Astrocyte (in vitro differentiated cells and primary cell): ENCODE results near the gene SRGAP2B. TPM values are rescaled to one million over a fixed set of nuclear protein-coding genes. Genes with fewer than 3 reads are reported as not detected.
"Not testable (repeated sequence)": the region's sequence is repeated elsewhere in the genome, so short reads cannot be mapped to it uniquely, and the experiment has no call there.

ENCODE experiments used
- DNase-seq: peaks from one replicate; pipeline ENCODE4 v3.0.0-alpha.2; 2010; ENCODE audit warnings: low read depth
- FAIRE-seq: peaks from 2 replicates; lab custom pipeline; 2011; peaks lifted over from hg19 to GRCh38; lab: Jason Lieb, UNC
- H2AFZ ChIP-seq: 2 replicates; pipeline ENCODE4 v1.6.0; 2012; ENCODE audit warnings: low read depth, low read length, inconsistent platforms
- H3K27ac ChIP-seq: 2 replicates; pipeline ENCODE4 v1.5.1; 2011; ENCODE audit warnings: low read depth, low read length, inconsistent platforms
- H3K27me3 ChIP-seq: 2 replicates; pipeline ENCODE4 v1.6.0; 2011; ENCODE audit warnings: low read length, inconsistent platforms; ENCODE audit not compliant: insufficient read depth
- H3K36me3 ChIP-seq: 2 replicates; pipeline ENCODE4 v1.5.1; 2011; ENCODE audit warnings: low read length, inconsistent platforms; ENCODE audit not compliant: insufficient read depth
- H3K4me1 ChIP-seq: 2 replicates; pipeline ENCODE4 v1.5.1; 2011; ENCODE audit warnings: low read length, inconsistent platforms; ENCODE audit not compliant: insufficient read depth
- H3K4me2 ChIP-seq: 2 replicates; pipeline ENCODE4 v1.6.0; 2012; ENCODE audit warnings: low read length, inconsistent platforms
- H3K4me3 ChIP-seq: 2 replicates; pipeline ENCODE4 v1.5.1; 2011; ENCODE audit warnings: low read depth, mild to moderate bottlenecking, low read length, inconsistent platforms; ENCODE audit not compliant: insufficient read depth
- H3K79me2 ChIP-seq: 2 replicates; pipeline ENCODE4 v1.6.0; 2012; ENCODE audit warnings: mild to moderate bottlenecking, low read length, inconsistent platforms; ENCODE audit not compliant: insufficient read depth
- H3K9ac ChIP-seq: 2 replicates; pipeline ENCODE4 v1.6.0; 2012; ENCODE audit warnings: mild to moderate bottlenecking, low read length, inconsistent platforms
- H3K9me3 ChIP-seq: 2 replicates; pipeline ENCODE4 v1.5.1; 2012; ENCODE audit warnings: low read depth, mild to moderate bottlenecking, low read length, inconsistent platforms; ENCODE audit not compliant: insufficient read depth
- H4K20me1 ChIP-seq: 2 replicates; pipeline ENCODE4 v1.6.0; 2012; ENCODE audit warnings: low read length, inconsistent platforms; ENCODE audit not compliant: insufficient read depth
- H3K27ac Mint-ChIP-seq: one replicate; pipeline ENCODE4 v1.8.0; 2021; ENCODE audit warnings: mild to moderate bottlenecking, mixed read lengths; ENCODE audit not compliant: unreplicated experiment
- H3K27me3 Mint-ChIP-seq: one replicate; pipeline ENCODE4 v1.8.0; 2021; ENCODE audit warnings: low read depth, mixed read lengths; ENCODE audit not compliant: unreplicated experiment
- H3K36me3 Mint-ChIP-seq: one replicate; pipeline ENCODE4 v1.8.0; 2021; ENCODE audit warnings: low read depth, mixed read lengths; ENCODE audit not compliant: unreplicated experiment
- H3K4me1 Mint-ChIP-seq: one replicate; pipeline ENCODE4 v1.8.0; 2021; ENCODE audit warnings: low read depth, mixed read lengths; ENCODE audit not compliant: unreplicated experiment
- H3K4me3 Mint-ChIP-seq: one replicate; pipeline ENCODE4 v1.8.0; 2021; ENCODE audit warnings: mild to moderate bottlenecking, moderate library complexity, mixed read lengths; ENCODE audit not compliant: unreplicated experiment
- H3K9me3 Mint-ChIP-seq: one replicate; pipeline ENCODE4 v1.8.0; 2021; ENCODE audit warnings: mild to moderate bottlenecking, mixed read lengths; ENCODE audit not compliant: unreplicated experiment
- total RNA-seq: library from RNA; stranded (reverse); gene quantifications from 2 replicates; pipeline ENCODE4 v1.2.1, GENCODE V29; 2021

The SRGAP2B gene
- total RNA-seq, 1 donor from 2014 or later, result 72.3 TPM

- H3K36me3 Mint-ChIP-seq, result not testable (repeated sequence)
Measured at GRCh38 chr1:144923640-144924039, 171.5 kb downstream of the SRGAP2B start.

GRCh38 chr1:144922785-144923184, 172.3 kb downstream of the SRGAP2B start:
- H3K4me1 ChIP-seq, H3K4me3 Mint-ChIP-seq, H3K27ac ChIP-seq, H3K4me2 ChIP-seq, H3K27ac Mint-ChIP-seq, H4K20me1 ChIP-seq, H3K36me3 Mint-ChIP-seq, H3K36me3 ChIP-seq, H3K9me3 Mint-ChIP-seq, H3K27me3 Mint-ChIP-seq, H3K9ac ChIP-seq, H2AFZ ChIP-seq, H3K4me3 ChIP-seq, H3K9me3 ChIP-seq, H3K4me1 Mint-ChIP-seq, H3K79me2 ChIP-seq, H3K27me3 ChIP-seq, FAIRE-seq: not testable (repeated sequence)
- DNase-seq, result peak; percentile 8

More at GRCh38 chr1:144923640-144924039, 171.5 kb downstream of the SRGAP2B start:
- not testable (repeated sequence) for FAIRE-seq, H3K4me2 ChIP-seq, H3K4me3 Mint-ChIP-seq, H3K4me1 ChIP-seq, H3K9ac ChIP-seq, H3K9me3 Mint-ChIP-seq, H3K4me1 Mint-ChIP-seq, H2AFZ ChIP-seq, H3K36me3 ChIP-seq, DNase-seq, H3K4me3 ChIP-seq, H3K27ac ChIP-seq, H3K79me2 ChIP-seq, H3K27ac Mint-ChIP-seq, H4K20me1 ChIP-seq, H3K9me3 ChIP-seq, H3K27me3 Mint-ChIP-seq, H3K27me3 ChIP-seq

GRCh38 chr1:144919106-144919505, 176.0 kb downstream of the SRGAP2B start:
- H3K4me3 ChIP-seq, H3K27me3 ChIP-seq, H3K9me3 Mint-ChIP-seq, H3K4me2 ChIP-seq, H3K27ac Mint-ChIP-seq, H3K79me2 ChIP-seq, DNase-seq, H3K27me3 Mint-ChIP-seq, FAIRE-seq, H3K36me3 Mint-ChIP-seq, H3K4me1 ChIP-seq, H3K9ac ChIP-seq, H3K27ac ChIP-seq, H3K36me3 ChIP-seq, H3K4me3 Mint-ChIP-seq, H3K4me1 Mint-ChIP-seq, H2AFZ ChIP-seq, H4K20me1 ChIP-seq, H3K9me3 ChIP-seq: not testable (repeated sequence)

DNA sequence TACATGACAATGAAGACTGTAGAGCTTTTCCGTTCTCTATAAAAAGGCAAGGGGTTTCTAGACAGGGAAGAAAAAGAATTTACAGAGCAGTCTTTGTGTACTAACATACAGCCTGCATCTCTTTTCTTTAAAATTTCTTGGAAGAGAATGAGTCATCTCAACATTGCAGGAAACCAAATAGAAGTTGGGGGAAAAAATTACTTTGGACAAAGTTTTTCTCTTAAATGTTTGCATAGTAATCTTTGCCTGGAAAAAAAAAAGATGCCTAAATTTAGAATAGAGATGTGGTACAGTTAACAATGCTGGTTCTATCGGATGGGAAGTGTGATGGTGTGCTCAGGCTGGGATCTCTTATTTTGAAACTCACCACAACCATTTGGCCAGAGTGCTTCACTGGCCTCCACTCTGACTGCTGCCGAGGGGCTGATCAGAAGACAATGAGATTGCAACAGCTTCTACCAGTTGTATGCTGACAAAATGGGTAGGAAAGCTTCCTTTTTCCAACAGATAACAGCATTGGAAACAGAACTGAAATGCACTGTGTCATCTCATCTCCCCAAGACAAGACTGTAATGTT, 177.0 kb downstream of the SRGAP2B start:
- H3K27ac Mint-ChIP-seq, result peak overlapping the region; percentile 81
- H3K36me3 Mint-ChIP-seq, H3K27me3 ChIP-seq, H4K20me1 ChIP-seq, H3K9me3 Mint-ChIP-seq, H3K4me1 ChIP-seq, H3K9me3 ChIP-seq, H3K4me1 Mint-ChIP-seq, H3K4me3 ChIP-seq, H3K27ac ChIP-seq, DNase-seq, H3K36me3 ChIP-seq, H3K9ac ChIP-seq, FAIRE-seq, H2AFZ ChIP-seq, H3K4me2 ChIP-seq, H3K79me2 ChIP-seq, H3K27me3 Mint-ChIP-seq: not testable (repeated sequence)
- peak overlapping the region; percentile 34 for H3K4me3 Mint-ChIP-seq

DNA sequence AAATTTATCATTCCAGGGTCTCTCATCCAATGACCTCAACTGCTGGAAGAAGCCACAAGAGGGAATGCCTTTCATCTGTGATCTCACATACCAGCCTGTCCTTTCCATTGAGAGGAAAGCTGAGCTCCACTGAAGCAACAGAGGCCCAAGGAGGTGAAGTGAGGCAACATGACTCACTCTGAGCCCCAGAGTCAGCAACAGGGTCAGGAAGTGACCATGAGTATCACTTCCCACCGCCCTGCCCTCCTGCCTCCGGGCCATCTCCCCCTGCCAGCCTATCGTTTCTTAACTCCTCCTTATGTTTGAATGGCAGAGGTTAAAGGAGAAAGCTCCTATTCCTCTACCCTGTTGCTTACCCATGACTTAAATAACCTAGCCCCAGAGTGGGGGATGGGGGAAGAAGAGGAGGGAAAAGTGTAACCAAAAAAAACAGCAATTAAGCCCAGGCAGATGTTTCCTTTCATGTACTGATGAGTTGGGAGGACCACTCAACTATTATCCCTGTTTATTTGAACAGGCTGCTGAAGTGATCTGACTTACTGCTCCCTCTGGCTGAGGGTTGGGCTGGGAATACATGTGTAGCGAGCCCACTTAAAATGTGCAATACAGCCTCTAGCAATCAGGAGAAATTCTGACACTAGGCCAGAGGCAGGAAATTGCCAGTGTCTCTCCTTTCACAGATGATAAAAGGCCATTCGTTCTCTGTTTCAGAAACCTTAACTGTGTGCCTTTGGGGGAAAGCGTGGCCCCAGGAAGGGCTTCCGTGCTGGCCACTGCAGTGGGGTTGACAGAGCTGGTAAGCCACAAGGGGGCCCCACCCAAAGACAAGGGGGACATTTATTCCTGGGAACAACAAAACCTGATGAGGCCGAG, 177.7 kb downstream of the SRGAP2B start:
- H3K9ac ChIP-seq, H3K9me3 Mint-ChIP-seq, H2AFZ ChIP-seq, H3K9me3 ChIP-seq, H3K4me1 ChIP-seq, H3K4me2 ChIP-seq, H3K36me3 ChIP-seq, H4K20me1 ChIP-seq, DNase-seq, H3K36me3 Mint-ChIP-seq, H3K4me3 ChIP-seq, H3K4me1 Mint-ChIP-seq, FAIRE-seq, H3K27me3 Mint-ChIP-seq, H3K4me3 Mint-ChIP-seq, H3K27me3 ChIP-seq, H3K79me2 ChIP-seq, H3K27ac ChIP-seq: not testable (repeated sequence)
- H3K27ac Mint-ChIP-seq, result peak overlapping the region; percentile 26
